NCI-H748 (cell line): ENCODE data around the gene NEDD4L.

ENCODE experiments used
- DNase-seq: peaks from one replicate; lab custom pipeline; 2025; ENCODE audit not compliant: unreplicated experiment; lab: John Stamatoyannopoulos, UW

NEDD4L gene

DNA sequence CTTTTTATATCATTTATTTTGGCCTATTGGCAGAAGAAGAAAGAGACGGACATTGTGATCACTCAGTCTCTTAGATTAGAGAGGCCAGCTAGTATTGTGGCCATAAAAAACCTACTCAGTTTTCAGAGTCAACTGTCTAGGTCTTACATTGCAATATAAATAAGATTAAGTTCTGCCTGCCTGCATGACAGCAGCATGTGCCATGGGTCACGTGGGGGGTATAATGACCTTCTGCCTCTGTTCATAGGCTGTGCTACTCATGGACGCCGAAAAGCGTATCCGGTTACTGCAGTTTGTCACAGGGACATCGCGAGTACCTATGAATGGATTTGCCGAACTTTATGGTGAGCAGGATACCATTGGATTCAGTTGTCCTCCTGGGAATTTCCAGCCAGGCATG is 346.4 kb downstream of the NEDD4L start:
- DNase-seq: no peak

DNA sequence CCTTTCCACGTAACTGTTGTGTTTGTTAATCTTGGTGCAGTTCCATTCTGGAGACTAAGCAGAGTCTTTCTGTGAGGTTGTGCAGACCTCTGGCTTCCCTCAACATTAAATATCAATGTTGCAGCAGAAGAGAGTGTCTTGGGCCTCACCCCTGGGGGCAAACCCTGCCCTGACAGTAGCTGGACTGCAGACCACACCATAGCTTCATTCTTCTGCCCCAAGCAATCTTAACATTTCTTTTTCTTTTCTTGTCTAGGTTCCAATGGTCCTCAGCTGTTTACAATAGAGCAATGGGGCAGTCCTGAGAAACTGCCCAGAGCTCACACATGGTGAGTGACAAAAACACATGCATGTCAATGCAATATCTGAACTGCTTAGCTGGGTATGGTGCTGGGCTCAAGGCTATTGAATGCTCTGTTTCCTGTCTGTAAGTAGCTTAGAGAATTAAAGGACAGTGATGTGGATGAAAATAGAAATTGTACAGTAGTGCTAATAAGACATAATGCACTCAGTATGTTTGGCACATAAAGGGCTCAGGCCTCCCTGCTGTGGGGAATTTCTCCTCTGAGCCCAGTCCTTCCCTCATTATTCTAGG is 347.3 kb downstream of the NEDD4L start:
- DNase-seq: no peak

DNA sequence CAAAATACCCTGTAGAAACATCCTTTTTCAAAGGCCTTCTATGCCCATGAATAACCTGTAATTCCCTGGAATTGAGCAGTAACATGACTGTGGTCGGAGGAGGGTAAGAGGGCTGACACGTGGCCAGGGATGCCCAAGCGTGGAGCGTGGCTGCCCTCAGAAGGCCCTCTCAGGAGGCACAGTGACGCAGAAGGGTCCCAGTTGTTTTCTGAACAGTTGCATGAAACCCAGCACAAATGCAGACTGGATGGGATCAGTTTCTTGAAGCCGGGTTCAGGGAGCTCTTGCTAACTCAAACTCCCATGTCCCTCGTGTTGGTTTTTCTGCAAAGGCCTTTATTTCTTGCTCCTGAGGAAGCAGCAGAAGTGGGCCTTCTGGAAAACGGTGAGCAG is 347.9 kb downstream of the NEDD4L start:
- DNase-seq: no peak

DNA sequence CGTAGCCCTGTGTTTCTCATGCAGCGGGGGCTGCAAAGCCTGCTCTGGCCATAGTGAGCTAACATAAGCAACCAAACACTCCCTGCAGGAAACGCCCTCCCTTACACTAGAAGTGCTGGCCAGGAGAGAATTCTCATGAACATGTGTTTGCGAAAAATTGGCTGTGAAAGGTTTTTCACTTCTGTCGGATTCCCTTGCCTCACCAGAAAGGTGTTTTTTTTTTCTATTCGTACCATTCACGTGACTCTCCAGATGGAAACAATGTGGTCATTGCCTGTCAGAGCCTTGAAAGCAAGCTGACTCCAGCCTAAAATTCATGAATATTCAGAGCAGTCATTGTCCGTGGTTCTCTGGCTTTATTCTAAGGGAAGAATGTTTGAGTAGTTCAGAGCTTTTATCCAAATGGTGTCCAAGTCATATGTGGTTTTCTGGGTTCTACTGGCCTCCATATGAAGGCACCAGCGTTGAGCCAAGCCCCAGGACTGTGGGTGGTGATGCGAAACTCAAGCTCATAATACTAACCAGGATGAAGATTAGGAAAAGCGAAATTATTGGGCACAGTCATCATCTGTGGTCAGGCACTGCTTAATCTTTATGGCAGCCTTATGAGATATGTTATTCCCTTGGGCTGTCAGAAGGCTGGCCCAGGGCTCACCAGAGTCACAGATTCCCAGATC is 348.4 kb downstream of the NEDD4L start:
- no peak for DNase-seq

GRCh38 chr18:58393295-58393694 is 349.3 kb downstream of the NEDD4L start:
- no peak for DNase-seq

DNA sequence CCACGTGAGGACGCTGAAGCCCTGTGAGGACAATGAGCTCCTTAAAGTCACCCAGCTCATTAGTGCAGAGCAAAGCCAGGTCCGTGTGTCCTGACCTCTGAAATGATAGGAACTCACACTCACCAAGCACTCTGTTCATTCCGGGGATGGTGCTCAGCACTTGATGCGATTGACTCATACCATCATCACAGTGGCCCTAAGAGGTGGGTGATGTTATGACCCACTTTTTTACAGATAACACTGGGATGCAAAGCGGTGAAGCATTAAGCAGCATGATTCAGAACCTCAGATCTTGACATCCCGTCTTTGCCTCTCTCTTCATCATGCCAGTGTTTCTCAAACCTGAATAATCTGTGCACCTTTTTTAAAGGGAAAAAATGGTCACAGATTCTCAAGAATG is 350.0 kb downstream of the NEDD4L start:
- DNase-seq: no peak

DNA sequence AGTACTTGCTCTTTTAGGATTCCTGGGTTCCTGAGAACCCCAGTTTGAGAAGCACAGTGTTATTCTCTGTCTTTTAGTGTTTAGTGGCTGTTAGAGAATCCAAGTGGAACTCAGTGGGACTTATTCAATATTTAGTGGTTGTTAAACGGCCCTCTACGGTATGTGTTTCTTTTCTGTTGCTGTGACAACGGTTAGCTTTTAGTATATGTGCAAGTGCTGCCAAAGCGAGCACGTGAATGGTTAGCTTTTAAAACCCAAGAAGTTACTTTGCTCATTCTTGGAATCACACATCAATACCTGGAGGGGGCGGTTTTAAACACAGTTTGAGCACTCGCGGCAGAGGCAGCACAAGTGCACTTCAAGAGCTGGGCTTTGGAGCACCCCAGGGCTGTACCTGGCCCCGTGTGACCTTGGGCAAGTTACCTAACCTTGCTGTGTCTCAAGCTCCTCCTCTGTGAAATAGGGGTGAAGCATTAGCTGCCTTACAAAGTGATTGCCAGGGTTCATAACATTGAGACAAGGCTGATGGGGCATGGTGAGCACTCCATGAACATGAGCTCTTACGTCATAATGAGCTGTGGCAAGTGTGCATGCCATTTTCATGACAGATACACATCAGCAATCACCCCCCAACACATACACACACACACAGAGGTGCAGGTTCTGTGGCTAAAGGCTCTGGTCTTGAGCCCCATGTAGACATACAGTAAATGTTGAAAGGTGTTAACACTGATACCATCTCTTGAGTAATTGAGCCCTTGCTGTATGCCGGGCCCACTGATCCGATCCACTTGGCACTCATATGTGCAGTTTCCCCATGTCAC is 350.8 kb downstream of the NEDD4L start:
- no peak for DNase-seq

DNA sequence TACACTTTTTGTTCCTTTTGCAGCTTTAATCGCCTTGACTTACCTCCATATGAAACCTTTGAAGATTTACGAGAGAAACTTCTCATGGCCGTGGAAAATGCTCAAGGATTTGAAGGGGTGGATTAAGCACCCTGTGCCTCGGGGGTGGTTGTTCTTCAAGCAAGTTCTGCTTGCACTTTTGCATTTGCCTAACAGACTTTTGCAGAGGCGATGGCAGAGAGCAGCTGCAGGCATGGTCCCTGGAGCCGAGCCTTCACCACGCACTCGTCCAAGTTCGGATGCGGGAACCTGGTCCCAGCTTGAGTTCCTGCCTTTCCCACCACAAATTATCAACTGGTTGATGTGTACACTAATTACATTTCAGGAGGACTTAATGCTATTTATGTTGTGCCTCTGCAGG is 352.1 kb downstream of the NEDD4L start:
- no peak for DNase-seq

GRCh38 chr18:58396966-58397365 is 352.9 kb downstream of the NEDD4L start:
- DNase-seq: no peak

DNA sequence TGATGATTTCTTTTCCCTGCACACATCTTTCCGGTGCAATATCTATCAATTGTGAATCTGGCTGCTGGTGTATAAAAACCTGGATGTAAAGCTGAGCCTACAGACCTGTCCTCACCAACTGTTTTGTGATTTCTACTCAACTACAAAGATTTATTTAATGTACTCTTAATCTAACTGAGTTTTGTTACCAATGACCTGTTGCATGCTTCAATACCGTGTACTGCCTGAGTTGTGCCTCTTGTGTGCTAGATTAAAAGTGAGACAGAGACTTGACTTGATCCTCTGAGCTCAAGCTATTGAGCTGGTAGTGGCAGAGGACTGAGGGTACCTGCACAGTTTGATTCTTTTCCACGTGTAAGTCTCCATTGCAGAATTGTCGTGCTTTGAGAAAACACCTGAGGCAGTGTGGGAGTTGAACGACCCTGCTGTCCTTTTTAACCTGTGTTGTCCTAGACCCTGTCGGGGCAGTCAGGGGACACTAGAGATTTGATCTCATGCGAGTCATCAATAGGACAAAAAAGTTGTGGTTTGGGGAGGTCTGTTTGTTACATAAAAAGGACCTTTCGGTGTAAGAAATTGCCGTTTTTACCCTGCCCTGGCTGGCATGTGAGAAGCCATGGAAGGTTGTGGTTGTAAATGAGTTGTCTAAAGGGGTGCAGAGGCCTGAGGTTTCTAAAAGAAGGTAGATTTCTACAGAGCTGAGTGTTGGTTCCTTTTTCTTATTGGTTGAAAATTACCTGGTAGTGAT is 353.5 kb downstream of the NEDD4L start:
- no peak for DNase-seq

DNA sequence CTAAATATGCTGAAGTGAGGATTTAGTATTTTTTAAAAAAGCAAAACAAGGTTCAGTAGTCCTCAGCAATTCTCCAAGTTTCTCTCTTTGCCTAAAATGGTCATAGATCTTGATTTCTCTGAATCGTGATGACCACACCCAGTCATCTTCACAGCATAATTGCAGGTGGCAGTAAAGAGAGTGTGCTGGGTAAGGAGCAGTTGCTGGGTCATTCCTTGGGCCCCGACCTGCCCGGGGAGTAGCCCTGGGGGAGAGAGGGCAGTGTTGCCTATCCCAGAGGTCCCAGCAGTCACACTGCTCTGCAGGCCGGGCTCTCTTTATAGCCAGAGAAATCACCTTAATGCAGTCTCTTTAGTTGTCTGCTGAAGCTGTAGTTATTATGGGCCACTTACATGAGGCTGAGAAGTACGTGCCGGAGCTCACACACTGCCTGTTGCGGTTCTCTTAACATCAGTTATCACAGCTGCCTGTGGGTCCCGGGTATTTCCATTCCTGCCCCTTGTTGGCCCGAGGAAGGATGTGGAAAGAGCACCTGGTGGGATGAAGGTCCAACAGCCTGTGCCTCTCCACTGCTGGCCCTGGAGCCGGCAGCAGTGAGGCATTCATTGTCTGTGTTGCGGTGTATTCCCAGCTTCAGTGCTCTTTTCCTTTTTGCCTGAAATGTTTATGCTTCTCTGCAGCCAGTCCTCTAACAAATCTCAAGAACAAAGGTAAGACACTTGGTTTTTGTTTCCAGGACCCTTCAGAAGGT is 354.8 kb downstream of the NEDD4L start:
- DNase-seq: no peak

- DNase-seq: no peak
Measured at GRCh38 chr18:58400331-58400870, 356.4 kb downstream of the NEDD4L start.

DNA sequence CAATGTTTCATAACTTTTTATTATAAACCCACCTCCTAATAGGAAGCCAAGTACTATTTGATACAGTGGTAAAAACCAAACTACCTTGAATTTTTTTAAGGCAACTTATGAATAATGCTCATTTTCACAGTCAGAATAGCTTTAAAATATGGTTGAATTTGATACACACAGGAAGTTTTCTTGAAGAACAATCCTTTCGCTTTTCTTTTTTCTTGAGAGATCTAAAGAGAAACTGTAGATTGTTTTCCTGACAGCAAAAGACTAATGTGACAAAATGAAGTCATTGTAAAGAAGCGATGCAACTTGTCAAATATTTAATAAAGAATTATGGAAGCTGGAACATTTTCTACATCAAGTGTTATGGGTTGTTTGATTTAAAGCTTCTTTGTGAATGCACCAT is 357.2 kb downstream of the NEDD4L start:
- DNase-seq: no peak

GRCh38 chr18:58402247-58402646 is 358.2 kb downstream of the NEDD4L start:
- peak; percentile 80 for DNase-seq

DNA sequence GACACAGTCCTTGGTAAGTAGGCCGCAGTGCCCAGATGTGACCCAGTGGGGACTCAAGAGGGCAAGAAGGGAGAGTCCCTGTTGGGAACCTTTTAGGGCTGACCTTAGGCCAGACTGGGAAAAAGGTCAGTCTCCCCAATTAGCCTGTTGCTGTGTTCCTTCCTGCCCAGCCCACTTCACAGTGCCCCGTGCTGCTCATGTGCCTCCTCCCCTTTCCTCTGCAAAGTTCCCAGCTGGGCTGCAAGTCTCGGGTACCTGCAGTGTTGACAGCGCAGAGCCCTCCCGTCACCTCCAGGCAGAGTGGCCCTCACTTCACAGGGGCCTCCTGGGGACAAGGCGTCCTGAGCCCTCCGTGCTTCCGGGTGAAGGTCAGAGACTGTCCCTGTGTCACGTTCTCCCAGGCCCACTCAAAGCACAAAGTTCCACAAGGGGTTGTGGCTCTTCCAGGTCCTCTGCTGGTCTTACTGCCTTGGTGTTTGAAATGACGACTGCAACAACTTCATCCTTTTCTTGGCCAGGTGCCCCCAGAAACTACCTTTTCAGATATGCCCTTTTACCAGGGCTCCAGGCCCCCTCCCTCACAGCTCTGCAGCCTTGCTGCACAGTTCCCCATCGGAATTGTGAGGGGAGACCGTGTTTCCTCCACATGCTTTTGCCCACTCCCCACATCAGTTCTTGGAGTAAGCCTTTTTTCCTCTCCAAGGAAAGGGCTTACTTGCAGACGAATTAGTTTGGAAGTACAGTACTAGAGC is 359.1 kb downstream of the NEDD4L start:
- DNase-seq: no peak

- no peak for DNase-seq
Measured at GRCh38 chr18:58403799-58404455, 359.9 kb downstream of the NEDD4L start.

DNA sequence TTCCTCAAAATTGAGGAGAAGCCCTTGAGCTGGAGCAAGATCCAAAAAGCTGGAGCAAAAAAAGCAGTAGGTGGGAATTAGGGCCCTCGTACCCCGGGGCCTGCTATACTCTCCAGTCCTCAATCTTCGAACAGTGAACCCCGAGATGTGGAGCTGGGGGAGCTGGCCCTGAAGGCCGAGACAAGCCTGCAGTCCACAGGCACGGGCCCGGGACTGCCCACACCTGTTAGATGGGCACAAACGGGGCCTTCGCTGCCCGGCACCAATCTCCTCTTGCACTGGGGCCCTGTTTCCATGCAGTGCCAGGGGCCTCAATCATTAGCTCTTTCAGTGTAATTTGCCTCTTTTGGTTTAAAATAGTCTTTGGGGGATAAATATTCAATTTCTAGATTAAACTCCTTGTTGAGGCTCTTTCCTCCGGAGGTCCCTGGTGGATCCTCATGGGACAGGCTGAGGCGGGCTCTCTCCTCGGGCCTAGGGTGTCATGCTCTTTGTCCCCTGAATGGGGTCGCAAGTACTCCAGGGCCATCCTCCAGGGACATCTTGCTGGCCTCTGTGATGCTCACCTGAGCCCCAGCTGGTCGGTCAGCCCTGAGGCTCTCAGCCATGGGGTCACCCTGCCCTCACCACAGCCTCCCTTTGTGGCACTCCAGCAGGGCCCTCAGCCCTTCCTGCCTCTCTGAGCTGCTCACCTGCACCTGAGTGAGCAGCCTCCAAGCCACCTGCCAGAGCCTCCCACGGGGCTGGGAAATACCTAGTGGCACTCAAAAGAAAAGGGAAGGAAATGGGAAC is 361.3 kb downstream of the NEDD4L start:
- peak; percentile 18 for DNase-seq

DNA sequence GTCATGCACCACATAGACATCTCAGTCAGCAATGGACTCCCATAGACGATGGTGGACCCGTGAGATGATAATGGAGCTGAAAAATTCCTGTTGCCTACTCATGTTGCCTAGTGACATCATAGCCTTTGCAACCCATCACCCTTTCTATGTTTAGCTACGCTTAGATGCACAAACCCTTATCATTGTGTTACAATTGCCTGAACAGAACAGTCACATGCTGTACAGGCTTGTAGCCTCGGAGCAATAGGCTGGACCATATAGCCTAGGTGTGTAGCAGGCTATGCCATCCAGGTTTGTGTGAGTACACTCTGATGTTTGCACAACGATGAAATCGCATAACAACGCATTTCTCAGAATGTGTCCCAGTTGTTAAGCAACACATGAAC is 363.2 kb downstream of the NEDD4L start:
- DNase-seq: peak; percentile 22
